Stimulated activated CD4-positive, alpha-beta T cell treated with anti-CD3 and anti-CD28 coated beads, Interleukin-4, amount 100 ng/mL, for 4 hours (primary cell): Measurements from ENCODE around the gene RBP2.

Experiments used
- DNase-seq, 2 experiments: peaks; one replicate each; pipeline ENCODE4 v3.0.0-alpha.2; 2020

Gene RBP2

GRCh38 chr3:139476348-139476747 lies at the start of gene RBP2:
TSS of gene RBP2 (minus strand) at chr3:139476516. CDS start at chr3:139476459, 57 bp downstream.
- DNase-seq, result no peak

- DNase-seq, result no peak
Observed at GRCh38 chr3:139524841-139525636, 48.7 kb upstream of the RBP2 start.

- DNase-seq, result no peak
Observed at GRCh38 chr3:139523718-139524117, 47.4 kb upstream of the RBP2 start.

- no peak for DNase-seq
Observed at GRCh38 chr3:139523166-139523565, 46.9 kb upstream of the RBP2 start.

GRCh38 chr3:139522421-139522820 lies 46.1 kb upstream of the RBP2 start:
- DNase-seq, result no peak

GRCh38 chr3:139521816-139522215 lies 45.5 kb upstream of the RBP2 start:
- no peak for DNase-seq

GRCh38 chr3:139521144-139521543 lies 44.8 kb upstream of the RBP2 start:
- DNase-seq, result no peak

GRCh38 chr3:139519998-139520737 lies 43.9 kb upstream of the RBP2 start:
- no peak for DNase-seq

- no peak for DNase-seq
Observed at GRCh38 chr3:139518926-139519842, 42.9 kb upstream of the RBP2 start.

- DNase-seq, result no peak
Observed at GRCh38 chr3:139518306-139518705, 42.0 kb upstream of the RBP2 start.

GRCh38 chr3:139517321-139518065 lies 41.2 kb upstream of the RBP2 start:
- DNase-seq, result no peak

GRCh38 chr3:139514741-139515140 lies 38.4 kb upstream of the RBP2 start:
- no peak for DNase-seq

- DNase-seq, result no peak
Observed at GRCh38 chr3:139509631-139510030, 33.3 kb upstream of the RBP2 start.

- DNase-seq, result no peak
Observed at GRCh38 chr3:139506766-139507165, 30.4 kb upstream of the RBP2 start.

- DNase-seq, result no peak
Observed at GRCh38 chr3:139505829-139506386, 29.6 kb upstream of the RBP2 start.

- DNase-seq, result no peak
Observed at GRCh38 chr3:139499536-139499935, 23.2 kb upstream of the RBP2 start.

GRCh38 chr3:139493826-139494385 lies 17.6 kb upstream of the RBP2 start:
- DNase-seq, result no peak

- no peak for DNase-seq
Observed at GRCh38 chr3:139491966-139492365, 15.7 kb upstream of the RBP2 start.

GRCh38 chr3:139491027-139491700 lies 14.8 kb upstream of the RBP2 start:
- DNase-seq, result no peak

GRCh38 chr3:139482206-139482605 lies 5.9 kb upstream of the RBP2 start:
- DNase-seq, result no peak

GRCh38 chr3:139481116-139481515 lies 4.8 kb upstream of the RBP2 start:
- no peak for DNase-seq
